Muscle layer of duodenum (tissue), 2 donors: ENCODE measurements around the gene ASB4.
A peak's percentile ranks its signal among the peaks of the same experiment; 100 is the strongest.

ENCODE experiments used
- H3K27ac ChIP-seq: one replicate; pipeline ENCODE4 v1.7.0; 2013; ENCODE audit warnings: mild to moderate bottlenecking, low read length
- H3K27me3 ChIP-seq: one replicate; pipeline ENCODE4 v1.7.0; 2013; ENCODE audit warnings: low read depth, mild to moderate bottlenecking, control low read depth, low read length
- H3K36me3 ChIP-seq, 2 donors: one replicate each; pipeline ENCODE4 v1.7.0; 2013; ENCODE audit warnings: low read length in 2 of 2, control low read depth in 1 of 2, mild to moderate bottlenecking in 1 of 2; ENCODE audit not compliant: insufficient read depth in 2 of 2, control insufficient read depth in 1 of 2
- H3K4me1 ChIP-seq, 2 donors: one replicate each; pipeline ENCODE4 v1.7.0; 2013; ENCODE audit warnings: low read length in 2 of 2, mild to moderate bottlenecking in 2 of 2, control low read depth in 1 of 2, moderate library complexity in 1 of 2; ENCODE audit not compliant: insufficient read depth in 2 of 2, control insufficient read depth in 1 of 2
- H3K4me3 ChIP-seq, 2 donors: one replicate each; pipeline ENCODE4 v1.7.0; 2013; ENCODE audit warnings: low read length in 2 of 2, low read depth in 1 of 2, mild to moderate bottlenecking in 1 of 2
- H3K9me3 ChIP-seq, 2 donors: one replicate each; pipeline ENCODE4 v1.7.0; 2013; ENCODE audit warnings: low read length in 2 of 2, control low read depth in 1 of 2, mild to moderate bottlenecking in 1 of 2; ENCODE audit not compliant: control insufficient read depth in 1 of 2
- donor health status: healthy.

The ASB4 gene

DNA sequence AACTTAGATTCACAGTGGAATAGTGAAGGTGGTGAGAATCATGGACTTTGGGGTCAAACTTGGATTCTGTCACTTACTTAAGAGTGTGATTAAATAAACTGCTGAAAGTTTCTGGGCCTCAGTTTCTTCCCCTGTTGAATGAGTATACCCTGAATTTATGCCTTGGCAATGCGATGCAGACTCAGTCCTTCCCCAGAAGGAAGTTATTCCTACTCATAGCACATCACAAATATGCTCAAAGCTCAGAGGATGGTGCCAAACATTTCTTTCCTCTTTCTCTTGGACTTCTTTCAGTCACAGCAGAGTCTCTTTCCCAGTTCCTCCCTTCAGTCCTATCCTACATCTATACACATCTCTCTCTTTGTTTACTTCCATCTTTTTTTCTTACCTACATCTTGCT, 45.1 kb downstream of the ASB4 start:
- peaks cover 0 to 9% of the 10 kb centered on the region in 2 donors for H3K4me1 ChIP-seq
- H3K27me3 ChIP-seq, result no peaks in the 10 kb centered on the region
- no peak overlapping the region for H3K27ac ChIP-seq
- H3K36me3 ChIP-seq, result no peaks in the 10 kb centered on the region
- H3K9me3 ChIP-seq, result no peaks in the 10 kb centered on the region
- no peak overlapping the region for H3K4me3 ChIP-seq

- Histone ChIP-seq H3K27ac (no peak overlapping the region), H3K27me3 (no peaks in the 10 kb centered on the region), H3K9me3 (no peaks in the 10 kb centered on the region), H3K4me3 (no peak overlapping the region), H3K4me1 (peaks cover 0 to 6% of the 10 kb centered on the region in 2 donors), H3K36me3 (no peaks in the 10 kb centered on the region)
Measured at GRCh38 chr7:95531605-95532219, 46.0 kb downstream of the ASB4 start.

- Histone ChIP-seq H3K4me1 (peaks cover 0 to 6% of the 10 kb centered on the region in 2 donors), H3K27ac (no peak overlapping the region), H3K36me3 (no peaks in the 10 kb centered on the region), H3K27me3 (no peaks in the 10 kb centered on the region), H3K4me3 (no peak overlapping the region), H3K9me3 (no peaks in the 10 kb centered on the region)
Measured at GRCh38 chr7:95534796-95535195, 49.1 kb downstream of the ASB4 start.

DNA sequence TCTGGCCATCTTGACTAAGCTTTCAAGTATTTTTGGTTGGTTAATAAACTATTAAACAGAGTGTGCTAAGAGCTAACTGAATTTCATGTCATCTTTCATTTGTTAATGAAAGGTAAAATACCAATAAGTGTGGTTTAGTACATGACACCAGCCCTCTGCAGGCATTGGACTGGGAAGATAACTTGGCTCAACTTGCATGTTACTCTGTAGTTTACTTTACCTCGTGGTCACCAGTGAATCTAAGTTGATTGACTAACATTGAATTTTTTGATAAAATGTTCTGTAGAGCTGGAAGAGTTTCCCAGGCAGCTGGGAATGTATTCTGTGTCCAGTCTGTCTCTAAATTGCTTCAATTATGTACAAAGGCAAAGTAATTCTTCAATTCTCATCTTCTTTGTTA, 49.9 kb downstream of the ASB4 start:
- no peaks in the 10 kb centered on the region for H3K36me3 ChIP-seq

DNA sequence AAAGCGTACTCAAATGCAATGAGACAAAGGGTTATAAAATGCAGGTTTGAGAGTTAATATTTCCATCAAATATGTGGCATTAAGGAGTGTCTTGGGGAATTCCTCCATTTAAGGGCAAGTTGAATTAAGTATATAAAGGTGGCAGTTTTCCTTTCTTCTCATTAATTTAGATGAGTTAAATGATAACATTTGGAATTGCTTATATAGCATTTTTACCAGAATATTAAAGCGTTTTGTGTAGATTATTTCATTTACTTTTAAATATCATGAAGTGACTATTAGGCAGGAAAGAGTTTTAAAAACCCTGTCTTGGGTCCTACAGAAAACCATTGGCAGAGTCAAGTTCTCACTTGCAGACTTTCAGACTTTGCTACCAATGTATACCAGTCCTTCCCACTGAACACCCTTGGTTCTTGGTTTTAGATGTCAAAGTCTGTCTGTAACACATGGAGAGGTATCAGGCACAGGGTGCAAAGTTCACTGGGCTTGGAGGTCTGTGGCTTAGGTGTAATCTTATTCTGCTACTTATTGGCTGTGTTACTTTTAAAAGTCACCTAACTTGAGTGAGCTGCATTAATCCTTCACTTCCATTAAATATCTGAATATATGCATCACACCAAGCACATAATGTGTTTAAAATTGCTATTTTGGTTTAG, 51.0 kb downstream of the ASB4 start:
- H3K4me1 ChIP-seq, result peaks cover 0 to under 1% of the 10 kb centered on the region in 2 donors
- no peaks in the 10 kb centered on the region for H3K36me3 ChIP-seq
- H3K4me3 ChIP-seq, result no peak overlapping the region
- H3K27me3 ChIP-seq, result no peaks in the 10 kb centered on the region
- no peak overlapping the region for H3K27ac ChIP-seq
- no peaks in the 10 kb centered on the region for H3K9me3 ChIP-seq

More for the DNA sequence above, 49.9 kb downstream of the ASB4 start:
- Histone ChIP-seq H3K4me1 (peaks cover 0 to 6% of the 10 kb centered on the region in 2 donors), H3K27me3 (no peaks in the 10 kb centered on the region), H3K27ac (no peak overlapping the region), H3K9me3 (no peaks in the 10 kb centered on the region), H3K4me3 (no peak overlapping the region)

DNA sequence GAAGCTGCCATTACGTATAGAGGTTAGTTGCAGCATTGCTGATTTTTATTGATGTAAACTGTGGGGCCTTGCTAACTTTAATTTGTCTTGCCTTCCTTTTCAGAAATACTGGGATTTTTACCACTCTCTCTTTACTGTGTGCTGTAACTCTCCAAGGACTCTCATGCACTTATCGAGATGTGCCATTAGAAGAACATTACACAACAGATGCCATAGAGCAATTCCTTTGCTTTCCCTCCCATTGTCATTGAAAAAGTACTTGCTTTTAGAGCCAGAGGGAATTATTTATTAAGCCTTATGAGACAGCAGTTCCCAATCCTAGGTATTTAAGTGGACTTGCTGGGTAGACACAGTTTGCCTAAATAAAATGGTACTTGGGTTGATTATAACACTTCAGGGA, 51.7 kb downstream of the ASB4 start:
- Histone ChIP-seq H3K4me3 (no peak overlapping the region), H3K27me3 (no peaks in the 10 kb centered on the region), H3K36me3 (no peaks in the 10 kb centered on the region), H3K9me3 (no peaks in the 10 kb centered on the region), H3K27ac (no peak overlapping the region), H3K4me1 (no peaks in the 10 kb centered on the region)

- H3K4me1 ChIP-seq, result no peaks in the 10 kb centered on the region
- no peaks in the 10 kb centered on the region for H3K36me3 ChIP-seq
- H3K27ac ChIP-seq, result no peak overlapping the region
- no peaks in the 10 kb centered on the region for H3K9me3 ChIP-seq
- no peak overlapping the region for H3K4me3 ChIP-seq
- H3K27me3 ChIP-seq, result no peaks in the 10 kb centered on the region
Measured at GRCh38 chr7:95539426-95539825, 53.7 kb downstream of the ASB4 start.

- no peak overlapping the region for H3K27ac ChIP-seq
Measured at GRCh38 chr7:95540366-95540765, 54.6 kb downstream of the ASB4 start.

DNA sequence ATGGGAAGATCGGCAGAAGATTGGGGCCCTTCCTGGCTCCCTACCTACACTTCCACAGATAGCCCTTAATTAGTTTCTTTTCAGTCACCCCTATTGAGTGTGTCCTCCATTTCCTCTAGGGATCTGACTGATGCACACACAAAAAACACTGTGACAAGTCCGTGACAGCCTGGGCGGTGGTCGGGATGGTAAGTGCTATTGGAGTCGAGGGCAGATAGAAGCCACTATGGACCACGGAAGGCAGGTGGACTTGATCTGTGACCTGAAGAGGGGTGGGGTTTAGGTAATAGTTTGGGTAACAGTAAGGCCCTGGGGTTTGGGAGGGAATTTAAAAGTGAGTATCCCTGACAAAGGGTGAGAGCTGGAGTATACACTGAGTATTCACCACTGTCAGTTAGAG, 57.6 kb downstream of the ASB4 start:
- peaks cover 12 to 29% of the 10 kb centered on the region in 2 donors for H3K4me1 ChIP-seq
- no peaks in the 10 kb centered on the region for H3K36me3 ChIP-seq
- H3K27me3 ChIP-seq, result no peaks in the 10 kb centered on the region
- H3K4me3 ChIP-seq, result no peak overlapping the region
- no peak overlapping the region for H3K27ac ChIP-seq
- no peaks in the 10 kb centered on the region for H3K9me3 ChIP-seq

More at GRCh38 chr7:95540366-95540765, 54.6 kb downstream of the ASB4 start:
- H3K4me1 ChIP-seq, result peaks cover under 1 to 5% of the 10 kb centered on the region in 2 donors
- no peaks in the 10 kb centered on the region for H3K36me3 ChIP-seq
- no peaks in the 10 kb centered on the region for H3K9me3 ChIP-seq
- no peaks in the 10 kb centered on the region for H3K27me3 ChIP-seq
- H3K4me3 ChIP-seq, result no peak overlapping the region

DNA sequence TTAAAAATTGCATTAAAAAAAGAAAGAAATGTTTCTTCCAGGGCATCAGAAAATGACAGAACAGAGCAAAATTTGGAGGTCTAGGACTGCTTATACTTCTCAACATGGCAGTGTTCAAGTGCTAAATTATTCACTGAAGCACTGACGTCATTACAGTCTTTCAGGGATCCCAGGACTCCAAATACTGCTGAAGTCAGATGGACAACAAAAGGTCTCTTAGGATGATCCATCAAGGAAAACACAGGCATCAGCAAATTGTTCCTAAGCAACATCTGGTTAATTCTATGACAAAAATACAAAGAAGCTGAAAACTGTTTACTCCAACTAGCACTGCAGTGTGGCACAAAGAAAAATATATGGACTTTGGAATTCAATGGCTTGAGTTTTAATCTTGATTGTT, 58.4 kb downstream of the ASB4 start:
- Histone ChIP-seq H3K27me3 (no peaks in the 10 kb centered on the region), H3K9me3 (no peaks in the 10 kb centered on the region), H3K27ac (no peak overlapping the region), H3K36me3 (no peaks in the 10 kb centered on the region), H3K4me3 (no peak overlapping the region), H3K4me1 (peaks cover 15 to 29% of the 10 kb centered on the region in 2 donors)

- Histone ChIP-seq H3K4me3 (peak overlapping the region; percentile 46 to 52), H3K27me3 (no peaks in the 10 kb centered on the region), H3K9me3 (no peaks in the 10 kb centered on the region), H3K36me3 (no peaks in the 10 kb centered on the region), H3K4me1 (peaks cover 22 to 30% of the 10 kb centered on the region in 2 donors), H3K27ac (peak overlapping the region; percentile 88)
Measured at GRCh38 chr7:95545007-95545615, 59.4 kb downstream of the ASB4 start.
